ENCODE data around the gene PAN3.

GRCh38 chr13:28116736-28117135 is 21.6 kb upstream of the PAN3 start:
- TF ChIP-seq, protein P1, sequence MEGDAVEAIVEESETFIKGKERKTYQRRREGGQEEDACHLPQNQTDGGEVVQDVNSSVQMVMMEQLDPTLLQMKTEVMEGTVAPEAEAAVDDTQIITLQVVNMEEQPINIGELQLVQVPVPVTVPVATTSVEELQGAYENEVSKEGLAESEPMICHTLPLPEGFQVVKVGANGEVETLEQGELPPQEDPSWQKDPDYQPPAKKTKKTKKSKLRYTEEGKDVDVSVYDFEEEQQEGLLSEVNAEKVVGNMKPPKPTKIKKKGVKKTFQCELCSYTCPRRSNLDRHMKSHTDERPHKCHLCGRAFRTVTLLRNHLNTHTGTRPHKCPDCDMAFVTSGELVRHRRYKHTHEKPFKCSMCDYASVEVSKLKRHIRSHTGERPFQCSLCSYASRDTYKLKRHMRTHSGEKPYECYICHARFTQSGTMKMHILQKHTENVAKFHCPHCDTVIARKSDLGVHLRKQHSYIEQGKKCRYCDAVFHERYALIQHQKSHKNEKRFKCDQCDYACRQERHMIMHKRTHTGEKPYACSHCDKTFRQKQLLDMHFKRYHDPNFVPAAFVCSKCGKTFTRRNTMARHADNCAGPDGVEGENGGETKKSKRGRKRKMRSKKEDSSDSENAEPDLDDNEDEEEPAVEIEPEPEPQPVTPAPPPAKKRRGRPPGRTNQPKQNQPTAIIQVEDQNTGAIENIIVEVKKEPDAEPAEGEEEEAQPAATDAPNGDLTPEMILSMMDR (IDR thresholded peaks at IDR 0.05), result no peak
- TF ChIP-seq REST (IDR thresholded peaks at IDR 0.05; ENCODE audit: insufficient read depth in 1 of 2, low read depth in 2 of 2, low read length in 1 of 2) (no peak), TCF7L2 (IDR thresholded peaks at IDR 0.05; ENCODE audit: low read depth, low read length) (no peak)

Data from Panc1 (cell line).